Epithelial cell of esophagus (primary cell): ENCODE results near the gene MYO1H.

Experiments used
- DNase-seq: peaks from one replicate; pipeline ENCODE4 v3.0.0; 2010; ENCODE audit warnings: low read depth
- H3K4me3 ChIP-seq: 2 replicates; pipeline ENCODE4 v1.5.1; 2011; ENCODE audit warnings: mild to moderate bottlenecking, low read length, control low read depth
- CTCF ChIP-seq: IDR thresholded peaks from 2 replicates; pipeline ENCODE4 v1.5.1; 2011; ENCODE audit warnings: low read depth, mild to moderate bottlenecking, low read length, control low read depth, inconsistent platforms; ENCODE audit not compliant: insufficient read depth; ENCODE audit errors: missing control alignments

MYO1H gene

GRCh38 chr12:109458086-109458485 is 110.4 kb downstream of the MYO1H start:
- no peak for TF ChIP-seq CTCF
- DNase-seq, result peak; percentile 21
- no peak overlapping the region for H3K4me3 ChIP-seq

- DNase-seq, result no peak
- TF ChIP-seq CTCF, result no peak
- no peak overlapping the region for H3K4me3 ChIP-seq
Measured at GRCh38 chr12:109458771-109459208, 111.1 kb downstream of the MYO1H start.

- no peak overlapping the region for H3K4me3 ChIP-seq
- no peak for TF ChIP-seq CTCF
- no peak for DNase-seq
Measured at GRCh38 chr12:109459247-109459646, 111.5 kb downstream of the MYO1H start.

GRCh38 chr12:109460538-109460937 is 112.8 kb downstream of the MYO1H start:
- no peak for TF ChIP-seq CTCF
- DNase-seq, result no peak
- H3K4me3 ChIP-seq, result no peak overlapping the region

GRCh38 chr12:109461049-109461845 is 113.5 kb downstream of the MYO1H start:
- no peak for DNase-seq
- no peak for TF ChIP-seq CTCF
- no peak overlapping the region for H3K4me3 ChIP-seq

GRCh38 chr12:109461846-109462756 is 114.4 kb downstream of the MYO1H start:
- no peak for TF ChIP-seq CTCF
- no peak overlapping the region for H3K4me3 ChIP-seq
- peak; percentile 92 for DNase-seq
